Stimulated activated naive B cell treated with anti-CD40 and anti-IgM and Interleukin-4, amounts not matched to agents 10 μg/mL and 1 μg/mL and 100 μg/mL, for 72 hours (primary cell): Measurements from ENCODE around the gene TENT4A.
A peak's percentile ranks its signal among the peaks of the same experiment; 100 is the strongest.

ENCODE experiments used
- ATAC-seq, 2 donors: fragments of 150-1000 bp; cut with Tn5 transposase; replicated peaks; 2 replicates each; pipeline ENCODE4 v1.10.0; 2021; ENCODE audit warnings: moderate library complexity in 1 of 2
- DNase-seq: peaks from one replicate; pipeline ENCODE4 v3.0.0; 2021
- H3K27ac Mint-ChIP-seq: one replicate; pipeline ENCODE4 v1.8.0; 2022; ENCODE audit warnings: mild to moderate bottlenecking, mixed read lengths
- H3K27me3 Mint-ChIP-seq, 2 donors: one replicate each; pipeline ENCODE4 v1.8.0; 2022; ENCODE audit warnings: mixed read lengths in 2 of 2
- H3K36me3 Mint-ChIP-seq, 2 donors: one replicate each; pipeline ENCODE4 v1.8.0; 2022; ENCODE audit warnings: mixed read lengths in 2 of 2, mild to moderate bottlenecking in 1 of 2
- H3K4me1 Mint-ChIP-seq, 2 donors: one replicate each; pipeline ENCODE4 v1.8.0; 2022; ENCODE audit warnings: mixed read lengths in 2 of 2, mild to moderate bottlenecking in 1 of 2
- H3K4me3 Mint-ChIP-seq, 2 donors: one replicate each; pipeline ENCODE4 v1.8.0; 2022; ENCODE audit warnings: mild to moderate bottlenecking in 2 of 2, mixed read lengths in 2 of 2, moderate library complexity in 1 of 2
- H3K9me3 Mint-ChIP-seq, 2 donors: one replicate each; pipeline ENCODE4 v1.8.0; 2022; ENCODE audit warnings: mixed read lengths in 2 of 2, mild to moderate bottlenecking in 1 of 2

The TENT4A gene

DNA sequence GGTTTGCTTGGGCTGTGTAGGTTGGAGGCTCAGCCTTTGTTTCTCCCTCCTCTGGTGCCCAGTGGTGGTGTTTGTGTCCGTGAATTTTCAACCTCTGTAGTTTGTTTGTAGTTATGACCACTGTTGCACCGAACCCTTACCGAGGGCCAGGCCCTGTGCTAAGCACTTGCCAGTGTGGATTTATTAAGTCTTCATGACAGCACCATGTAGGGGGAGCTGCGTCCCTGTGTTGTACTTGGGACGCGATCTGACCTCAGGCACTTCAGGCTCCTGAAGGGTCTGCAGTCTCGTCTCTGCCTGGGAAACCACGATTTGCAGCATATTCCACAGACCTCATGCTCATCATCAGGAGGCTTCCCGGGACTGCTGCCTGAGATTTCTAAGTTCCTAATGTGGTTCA, 12.8 kb downstream of the TENT4A start:
- peaks cover 0 to under 1% of the 10 kb centered on the region in 2 donors for H3K9me3 Mint-ChIP-seq
- peaks cover 68 to 89% of the 10 kb centered on the region in 2 donors for H3K4me1 Mint-ChIP-seq
- ATAC-seq (no peak), DNase-seq (no peak)
- peak overlapping the region; percentile 37 for H3K27ac Mint-ChIP-seq
- no peak overlapping the region for H3K4me3 Mint-ChIP-seq
- no peaks in the 10 kb centered on the region for H3K27me3 Mint-ChIP-seq
- H3K36me3 Mint-ChIP-seq: peaks cover 29 to 58% of the 10 kb centered on the region in 2 donors

- H3K4me1 Mint-ChIP-seq: peaks cover 64 to 90% of the 10 kb centered on the region in 2 donors
- H3K4me3 Mint-ChIP-seq: peak overlapping the region; percentile 13 to 82
- ATAC-seq: no peak
- peaks cover 36 to 67% of the 10 kb centered on the region in 2 donors for H3K36me3 Mint-ChIP-seq
- H3K27ac Mint-ChIP-seq: peak overlapping the region; percentile 95
- no peaks in the 10 kb centered on the region for H3K27me3 Mint-ChIP-seq
- DNase-seq: no peak
- peaks cover 0 to 1% of the 10 kb centered on the region in 2 donors for H3K9me3 Mint-ChIP-seq
These were observed 14.0 kb downstream of the TENT4A start for GRCh38 chr5:6727231-6727630.

DNA sequence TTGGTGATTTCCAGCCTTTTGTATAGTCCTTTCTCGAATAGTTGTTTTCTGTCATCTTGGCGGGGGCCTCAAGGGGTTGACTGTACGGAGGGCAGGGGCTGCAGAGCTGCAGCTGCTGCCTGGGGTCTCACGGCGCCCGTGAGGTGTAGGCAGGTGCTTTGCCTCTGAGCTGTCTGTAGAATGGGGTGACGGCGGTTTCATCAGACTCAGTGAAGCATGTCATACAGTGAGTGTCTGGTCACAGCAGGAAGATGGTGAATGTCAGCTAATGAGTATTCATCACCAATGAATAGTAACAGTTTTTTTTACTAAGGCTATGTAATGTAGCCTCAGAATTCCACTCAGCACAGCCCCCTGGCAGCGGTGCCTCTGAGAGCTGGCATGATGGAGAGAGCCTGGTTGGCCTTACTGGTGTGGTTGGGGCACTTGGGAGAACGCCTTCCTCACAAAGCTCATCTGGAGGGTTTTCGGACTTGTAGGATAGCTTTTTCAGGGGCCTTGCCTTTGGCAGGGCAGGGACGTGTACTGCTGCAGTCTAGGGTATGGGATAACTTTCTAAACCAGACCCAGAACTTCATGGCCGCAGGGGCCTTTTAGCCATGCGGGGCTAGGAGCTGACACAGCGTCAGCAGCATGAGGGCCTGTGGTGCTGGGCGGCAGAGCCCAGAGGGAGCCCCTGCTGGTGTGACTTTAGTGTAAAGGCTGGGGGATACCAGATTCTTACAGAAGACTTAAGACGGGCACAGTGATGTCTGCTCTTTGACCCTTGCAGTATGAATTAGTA, 15.0 kb downstream of the TENT4A start:
- peak; percentile 44 for DNase-seq
- peaks cover 41 to 72% of the 10 kb centered on the region in 2 donors for H3K36me3 Mint-ChIP-seq
- peak overlapping the region; percentile 95 for H3K27ac Mint-ChIP-seq
- H3K4me1 Mint-ChIP-seq: peaks cover 66 to 92% of the 10 kb centered on the region in 2 donors
- peak; percentile 76 to 83 for ATAC-seq
- H3K4me3 Mint-ChIP-seq: peak overlapping the region; percentile 79 to 82
- H3K9me3 Mint-ChIP-seq: peaks cover 0 to 1% of the 10 kb centered on the region in 2 donors
- H3K27me3 Mint-ChIP-seq: no peaks in the 10 kb centered on the region

- ATAC-seq (no peak), DNase-seq (no peak)
- peak overlapping the region; percentile 95 for H3K27ac Mint-ChIP-seq
- H3K9me3 Mint-ChIP-seq: peaks cover 0 to 1% of the 10 kb centered on the region in 2 donors
- H3K4me3 Mint-ChIP-seq: peak overlapping the region in 1 of 2 donors; percentile 40
- peaks cover 41 to 72% of the 10 kb centered on the region in 2 donors for H3K36me3 Mint-ChIP-seq
- H3K4me1 Mint-ChIP-seq: peaks cover 65 to 92% of the 10 kb centered on the region in 2 donors
- H3K27me3 Mint-ChIP-seq: no peaks in the 10 kb centered on the region
These were observed 15.6 kb downstream of the TENT4A start for GRCh38 chr5:6728795-6729183.

DNA sequence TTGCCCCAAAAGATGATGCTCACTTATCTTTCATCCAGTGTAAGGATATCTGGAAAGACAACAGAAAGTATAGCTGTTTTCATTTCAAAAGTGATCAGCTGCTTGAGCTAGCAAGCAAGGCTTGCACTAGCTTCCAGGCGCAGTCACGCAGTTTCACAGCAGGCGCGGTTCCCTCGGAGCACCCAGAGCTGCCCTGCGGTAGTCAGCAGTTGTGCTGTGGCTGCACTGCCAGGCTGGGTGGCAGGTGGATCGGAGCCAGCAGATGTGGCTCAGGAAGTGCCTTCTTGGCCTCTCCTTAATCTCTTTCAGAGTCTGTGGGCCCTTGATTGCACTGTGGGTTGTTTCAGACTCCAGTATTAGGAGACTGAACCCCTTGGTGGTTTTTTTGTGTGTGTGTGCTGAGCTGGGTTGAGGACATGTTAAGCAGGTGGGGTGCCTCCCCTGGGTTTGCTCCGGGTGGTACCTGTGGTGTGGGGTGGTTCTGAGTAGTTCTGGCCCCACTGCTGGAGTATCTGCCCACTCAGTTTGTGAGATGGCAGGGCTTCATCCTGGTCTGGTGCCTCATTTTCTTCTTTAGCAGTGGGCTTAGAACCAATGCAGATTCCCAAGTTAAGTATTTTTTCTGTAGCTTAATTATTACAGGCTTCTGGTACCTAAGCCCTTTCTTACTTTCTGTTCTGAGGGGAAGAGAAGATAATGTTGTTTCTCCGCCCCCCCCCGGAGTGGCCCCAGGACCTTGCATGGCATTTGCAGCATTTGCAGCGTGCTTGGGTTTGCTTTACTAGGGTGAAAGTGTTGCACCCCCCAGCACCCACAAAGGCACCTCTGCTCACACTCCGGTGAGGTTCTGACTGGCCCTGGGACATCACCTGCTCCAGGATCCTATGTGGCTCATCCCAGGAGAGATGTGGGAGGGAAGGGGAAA, 16.4 kb downstream of the TENT4A start:
- peak overlapping the region; percentile 40 to 55 for H3K4me3 Mint-ChIP-seq
- H3K4me1 Mint-ChIP-seq: peaks cover 60 to 92% of the 10 kb centered on the region in 2 donors

GRCh38 chr5:6730407-6730806, 17.2 kb downstream of the TENT4A start:
- H3K4me1 Mint-ChIP-seq: peaks cover 63 to 93% of the 10 kb centered on the region in 2 donors
- H3K9me3 Mint-ChIP-seq: peaks cover 1% of the 10 kb centered on the region in 2 donors
- peak overlapping the region; percentile 20 for H3K27ac Mint-ChIP-seq
- H3K4me3 Mint-ChIP-seq: peak overlapping the region in 1 of 2 donors; percentile 63
- DNase-seq (no peak), ATAC-seq (peak; percentile 24 to 44)
- peaks cover 41 to 71% of the 10 kb centered on the region in 2 donors for H3K36me3 Mint-ChIP-seq
- H3K27me3 Mint-ChIP-seq: no peaks in the 10 kb centered on the region

More for the DNA sequence above, 16.4 kb downstream of the TENT4A start:
- H3K27me3 Mint-ChIP-seq: no peaks in the 10 kb centered on the region
- DNase-seq (no peak), ATAC-seq (peak; percentile 26)
- peak overlapping the region; percentile 59 for H3K27ac Mint-ChIP-seq
- H3K9me3 Mint-ChIP-seq: peaks cover 0 to 1% of the 10 kb centered on the region in 2 donors
- H3K36me3 Mint-ChIP-seq: peaks cover 37 to 67% of the 10 kb centered on the region in 2 donors

- Mint-ChIP-seq H3K27ac (peak overlapping the region; percentile 78), H3K4me1 (peaks cover 64 to 95% of the 10 kb centered on the region in 2 donors), H3K27me3 (no peaks in the 10 kb centered on the region), H3K9me3 (peaks cover 1 to 2% of the 10 kb centered on the region in 2 donors), H3K36me3 (peaks cover 42 to 72% of the 10 kb centered on the region in 2 donors), H3K4me3 (peak overlapping the region; percentile 19 to 31)
- ATAC-seq: no peak
- no peak for DNase-seq
These were observed 17.6 kb downstream of the TENT4A start for GRCh38 chr5:6730807-6731206.

DNA sequence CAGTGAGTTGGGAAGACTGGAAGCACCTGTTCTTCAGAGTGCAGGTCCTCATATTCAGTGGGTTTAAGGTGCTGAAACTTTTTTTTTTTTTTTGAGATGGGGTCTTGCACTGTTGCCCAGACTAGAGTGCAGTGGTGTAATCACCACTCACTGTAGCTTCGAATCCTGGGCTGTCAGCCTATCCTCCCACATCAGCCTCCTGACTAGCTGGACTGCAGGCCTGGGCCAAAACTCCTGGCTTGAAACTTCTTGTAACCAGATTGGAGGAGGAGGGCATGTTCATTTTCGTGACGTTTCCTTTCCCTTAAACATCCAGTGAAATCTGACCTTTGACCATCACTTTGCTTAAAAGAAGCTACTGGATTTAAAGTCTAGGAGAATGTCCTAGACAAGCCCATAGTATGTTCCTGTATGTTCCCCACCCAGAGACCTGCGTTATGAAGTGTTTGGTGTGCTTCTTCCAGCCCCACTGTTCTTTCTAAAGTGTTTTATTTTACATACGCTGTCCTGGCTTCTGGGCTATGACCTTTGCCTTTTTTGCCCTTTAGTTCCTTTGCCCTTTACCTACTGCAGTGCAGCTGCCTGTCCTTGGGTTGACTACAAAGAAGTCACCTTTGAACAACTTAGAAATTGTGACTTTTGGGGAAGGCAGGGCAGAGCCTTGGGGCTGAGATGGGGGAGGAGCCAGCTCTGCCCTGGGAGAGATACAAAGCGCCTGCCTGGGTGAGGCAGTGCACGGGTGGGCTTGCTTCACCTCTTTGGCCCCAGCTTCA, 18.4 kb downstream of the TENT4A start:
- DNase-seq (no peak), ATAC-seq (peak; percentile 50 to 75)
- Mint-ChIP-seq H3K9me3 (peaks cover 1 to 2% of the 10 kb centered on the region in 2 donors), H3K4me1 (peaks cover 61 to 96% of the 10 kb centered on the region in 2 donors), H3K27ac (peak overlapping the region; percentile 78), H3K36me3 (peaks cover 46 to 72% of the 10 kb centered on the region in 2 donors), H3K27me3 (no peaks in the 10 kb centered on the region), H3K4me3 (peak overlapping the region; percentile 19 to 53)

GRCh38 chr5:6732634-6733410, 19.6 kb downstream of the TENT4A start:
- ATAC-seq (no peak), DNase-seq (no peak)
- Mint-ChIP-seq H3K36me3 (peaks cover 55 to 70% of the 10 kb centered on the region in 2 donors), H3K4me1 (peaks cover 58 to 96% of the 10 kb centered on the region in 2 donors), H3K27ac (peak overlapping the region; percentile 88), H3K27me3 (no peaks in the 10 kb centered on the region), H3K9me3 (peaks cover 1 to 2% of the 10 kb centered on the region in 2 donors), H3K4me3 (peak overlapping the region in 1 of 2 donors; percentile 63)

- peaks cover 1 to 2% of the 10 kb centered on the region in 2 donors for H3K9me3 Mint-ChIP-seq
- H3K27ac Mint-ChIP-seq: peak overlapping the region; percentile 88
- peak overlapping the region; percentile 4 to 52 for H3K4me3 Mint-ChIP-seq
- ATAC-seq (no peak), DNase-seq (no peak)
- no peaks in the 10 kb centered on the region for H3K27me3 Mint-ChIP-seq
- H3K36me3 Mint-ChIP-seq: peaks cover 59 to 70% of the 10 kb centered on the region in 2 donors
- peaks cover 55 to 97% of the 10 kb centered on the region in 2 donors for H3K4me1 Mint-ChIP-seq
These were observed 20.4 kb downstream of the TENT4A start for GRCh38 chr5:6733411-6734242.

GRCh38 chr5:6734243-6734700, 21.0 kb downstream of the TENT4A start:
- Mint-ChIP-seq H3K27ac (peak overlapping the region; percentile 65), H3K36me3 (peaks cover 64 to 73% of the 10 kb centered on the region in 2 donors)
- no peak for DNase-seq

GRCh38 chr5:6734781-6735180, 21.5 kb downstream of the TENT4A start:
- DNase-seq (no peak), ATAC-seq (no peak)
- Mint-ChIP-seq H3K4me3 (no peak overlapping the region), H3K27me3 (no peaks in the 10 kb centered on the region), H3K9me3 (peaks cover 1 to 2% of the 10 kb centered on the region in 2 donors), H3K27ac (peak overlapping the region; percentile 65), H3K36me3 (peaks cover 68 to 73% of the 10 kb centered on the region in 2 donors), H3K4me1 (peaks cover 57 to 100% of the 10 kb centered on the region in 2 donors)

More at GRCh38 chr5:6734243-6734700, 21.0 kb downstream of the TENT4A start:
- Mint-ChIP-seq H3K27me3 (no peaks in the 10 kb centered on the region), H3K9me3 (peaks cover 1 to 2% of the 10 kb centered on the region in 2 donors), H3K4me1 (peaks cover 56 to 100% of the 10 kb centered on the region in 2 donors), H3K4me3 (no peak overlapping the region)
- ATAC-seq: no peak
